HG03108 (cell line): ENCODE measurements around the gene EVA1B.

ENCODE experiments used
- ATAC-seq: cut with Tn5 transposase; IDR thresholded peaks from one replicate; pipeline ENCODE4 v1.9.1; 2021; ENCODE audit warnings: moderate library complexity; ENCODE audit not compliant: unreplicated experiment

The EVA1B gene

DNA sequence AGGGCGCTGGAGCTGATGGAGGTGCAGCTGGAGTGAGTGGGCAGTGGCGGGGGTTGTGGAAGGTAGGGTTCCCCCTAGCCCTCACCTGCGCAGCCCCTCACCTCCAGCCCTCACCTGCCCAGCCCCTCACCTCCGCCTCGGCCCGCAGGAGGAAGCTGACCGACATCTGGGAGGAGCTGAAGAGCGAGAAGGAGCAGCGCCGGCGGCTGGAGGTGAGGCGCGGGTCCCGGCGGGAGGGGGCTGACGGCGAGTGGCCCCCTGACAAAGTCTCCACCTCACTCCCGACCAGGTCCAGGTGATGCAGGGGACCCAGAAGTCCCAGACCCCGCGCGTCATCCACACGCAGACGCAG, 2.7 kb downstream of the EVA1B start:
- no peak for ATAC-seq

- no peak for ATAC-seq
Measured at GRCh38 chr1:36320291-36320761, 3.1 kb downstream of the EVA1B start.

- ATAC-seq = no peak
Measured at GRCh38 chr1:36309397-36309796, 14.0 kb downstream of the EVA1B start.

GRCh38 chr1:36307601-36308330, 15.7 kb downstream of the EVA1B start:
- ATAC-seq = no peak

DNA sequence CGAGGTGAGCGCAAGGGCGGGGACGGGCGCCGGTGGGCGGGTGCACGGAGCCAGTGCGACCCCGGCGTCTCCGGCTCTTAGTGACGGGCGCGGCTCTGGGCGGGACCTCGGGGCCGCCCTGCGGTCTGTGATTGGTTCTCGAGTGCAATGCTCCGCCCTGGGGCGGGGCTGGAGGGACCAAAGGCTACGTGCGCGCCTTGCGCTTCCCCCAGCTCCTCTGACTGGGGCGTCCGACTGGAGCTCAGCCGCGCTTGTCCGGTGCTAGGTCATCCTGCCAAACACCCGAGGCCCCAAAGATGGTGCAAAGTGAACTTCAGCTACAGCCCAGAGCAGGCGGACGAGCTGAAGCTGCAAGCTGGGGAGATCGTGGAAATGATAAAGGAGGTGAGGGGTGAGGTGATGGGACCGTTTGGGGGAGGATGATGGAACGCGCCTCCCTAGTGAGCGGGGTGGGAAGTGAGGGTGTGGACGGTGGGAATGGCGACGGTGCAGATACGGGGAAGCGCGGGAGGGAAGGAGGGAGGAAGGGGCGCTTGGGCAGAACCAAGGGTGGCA, 16.5 kb downstream of the EVA1B start:
- peak; percentile 95 for ATAC-seq

DNA sequence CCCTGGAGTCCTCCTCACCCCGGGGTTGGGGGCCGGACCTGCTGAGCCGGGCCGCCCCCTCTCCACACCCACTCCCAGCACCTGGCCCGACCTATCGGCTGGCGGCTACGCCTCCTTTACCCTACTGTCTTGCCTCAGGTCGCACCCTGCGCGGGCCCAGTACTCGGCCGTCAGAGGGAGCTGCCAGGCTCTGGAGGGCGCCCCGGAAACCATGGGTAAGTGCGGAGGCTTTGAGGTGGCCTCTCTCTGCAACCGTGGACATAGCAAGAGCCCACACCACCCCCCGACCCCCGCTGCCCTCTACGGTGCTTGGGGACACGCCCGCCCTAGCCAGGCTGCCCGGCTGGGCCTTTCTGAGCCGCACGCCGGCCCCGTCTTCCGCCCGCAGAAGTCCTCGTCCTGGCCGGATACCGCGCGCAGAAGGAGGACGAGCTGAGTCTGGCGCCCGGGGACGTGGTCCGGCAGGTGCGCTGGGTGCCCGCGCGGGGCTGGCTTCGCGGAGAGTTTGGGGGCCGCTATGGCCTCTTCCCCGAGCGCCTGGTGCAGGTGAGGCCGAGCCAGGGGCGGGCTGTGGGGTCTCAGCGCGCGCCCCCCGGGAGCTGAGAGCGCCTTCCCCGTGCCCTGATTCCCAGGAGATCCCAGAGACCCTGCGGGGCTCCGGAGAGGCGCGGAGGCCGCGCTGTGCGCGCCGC, 17.1 kb downstream of the EVA1B start, which contains the start of gene SH3D21:
SH3D21 (plus strand) TSS at position 159 of the 692 bp plus-strand sequence; CDS start at position 212, 53 bp downstream.
- ATAC-seq = peak; percentile 26

- ATAC-seq = no peak
Measured at GRCh38 chr1:36305915-36306209, 17.6 kb downstream of the EVA1B start.

DNA sequence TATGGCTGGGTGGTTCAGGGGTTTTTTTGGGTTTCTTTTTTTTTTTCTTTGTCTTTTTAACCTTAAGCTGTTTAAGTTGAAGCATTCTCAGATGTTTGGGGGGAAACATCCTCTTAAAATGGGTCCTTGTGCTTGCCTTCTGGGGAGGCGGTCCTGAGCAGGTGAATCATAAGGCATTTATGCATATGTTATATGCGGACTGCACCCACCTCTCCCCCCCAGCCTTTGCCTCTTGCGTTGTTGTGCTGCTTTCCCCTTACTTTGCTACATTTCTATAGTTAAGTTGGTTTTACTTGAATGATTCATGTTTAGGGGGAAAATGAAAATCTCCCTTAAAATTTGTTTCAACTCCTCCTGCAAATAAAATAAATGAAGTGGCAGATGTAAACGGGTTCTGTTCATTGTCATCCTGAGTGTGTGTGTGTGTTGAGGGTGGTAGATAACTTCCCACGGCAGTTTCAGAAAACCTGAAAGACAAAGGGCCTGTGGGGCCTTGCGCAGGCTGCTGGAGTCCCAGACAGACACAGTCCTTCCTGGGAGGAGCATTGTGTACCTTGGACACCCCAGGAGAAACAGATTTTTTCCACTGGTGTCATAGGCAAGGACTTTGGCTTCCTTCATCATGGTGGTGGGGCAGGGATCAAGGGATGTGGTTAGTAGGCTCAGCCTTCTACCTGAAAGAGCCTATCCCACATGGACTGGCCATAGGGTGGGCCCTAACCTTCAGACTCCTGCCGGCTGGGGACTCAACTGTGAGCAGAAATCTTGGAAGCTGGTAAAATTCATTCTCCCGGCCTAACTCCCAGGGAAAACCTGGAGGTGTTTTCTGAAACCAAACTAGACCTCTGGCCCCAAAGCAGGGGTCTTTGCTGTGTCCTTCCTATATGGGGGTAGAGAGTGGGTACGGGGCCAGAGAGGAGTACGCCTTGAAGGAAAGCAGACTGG, 18.2 kb downstream of the EVA1B start:
- no peak for ATAC-seq

DNA sequence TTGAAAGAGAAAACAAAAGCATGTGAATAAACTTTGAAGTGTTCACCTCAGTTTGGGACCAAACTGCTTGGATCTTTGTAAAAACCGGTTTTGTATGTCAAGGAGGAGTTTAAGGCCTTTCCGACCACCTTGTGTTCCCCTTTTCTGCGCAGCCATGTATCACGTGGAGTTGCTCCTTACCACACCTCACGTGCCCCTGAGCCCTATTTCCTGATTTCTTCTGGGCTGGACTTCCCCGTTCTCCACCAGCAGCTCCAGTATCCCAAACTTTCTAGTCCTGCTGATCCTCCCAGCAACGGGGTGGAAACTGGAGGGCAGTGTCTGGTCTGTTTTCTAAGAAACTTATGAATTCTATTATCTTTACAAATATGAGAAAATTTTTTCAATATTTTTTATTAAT, 18.9 kb downstream of the EVA1B start:
- no peak for ATAC-seq

- no peak for ATAC-seq
Measured at GRCh38 chr1:36303650-36304360, 19.6 kb downstream of the EVA1B start.

- ATAC-seq = no peak
Measured at GRCh38 chr1:36303244-36303643, 20.2 kb downstream of the EVA1B start.

DNA sequence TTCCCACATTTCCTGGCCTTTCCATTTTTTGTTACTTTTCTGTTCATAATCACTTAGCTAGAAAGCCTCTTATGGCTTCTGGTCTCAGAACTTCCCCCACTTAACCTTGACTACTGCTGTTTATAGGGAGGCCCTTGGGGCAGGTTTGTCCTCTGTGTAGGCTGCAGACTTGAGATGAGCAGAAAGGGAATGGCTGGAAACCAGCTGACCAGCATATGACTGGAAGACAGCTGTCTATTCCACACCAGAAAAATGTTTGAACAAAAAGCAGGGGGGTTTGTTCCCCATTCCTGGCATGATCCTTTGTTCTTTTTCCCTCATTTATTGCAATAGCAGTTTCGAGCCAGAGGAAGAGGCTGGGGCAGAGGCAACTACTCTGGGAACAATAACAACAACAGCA, 22.2 kb downstream of the EVA1B start:
- ATAC-seq = no peak

GRCh38 chr1:36300526-36300925, 22.9 kb downstream of the EVA1B start:
- no peak for ATAC-seq

DNA sequence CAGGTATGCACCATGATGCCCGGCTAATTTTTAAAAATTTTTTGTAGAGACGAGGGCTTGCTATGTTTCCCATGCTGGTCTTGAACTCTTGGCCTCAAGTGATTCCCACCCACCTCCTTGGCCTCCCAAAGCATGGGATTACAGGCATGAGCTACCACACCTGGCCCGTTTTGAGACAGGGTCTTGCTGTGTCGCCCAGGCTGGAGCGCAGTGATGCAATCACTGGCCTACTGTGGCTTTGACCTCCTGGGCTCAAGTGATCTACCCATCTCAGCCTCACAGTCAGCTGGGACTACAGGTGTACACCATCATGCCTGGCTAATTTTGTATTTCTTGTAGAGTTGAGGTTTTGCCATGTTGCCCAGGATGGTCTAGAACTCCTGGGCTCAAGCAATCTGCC, 24.8 kb downstream of the EVA1B start:
- no peak for ATAC-seq

- ATAC-seq = no peak
Measured at GRCh38 chr1:36297062-36297461, 26.4 kb downstream of the EVA1B start.

DNA sequence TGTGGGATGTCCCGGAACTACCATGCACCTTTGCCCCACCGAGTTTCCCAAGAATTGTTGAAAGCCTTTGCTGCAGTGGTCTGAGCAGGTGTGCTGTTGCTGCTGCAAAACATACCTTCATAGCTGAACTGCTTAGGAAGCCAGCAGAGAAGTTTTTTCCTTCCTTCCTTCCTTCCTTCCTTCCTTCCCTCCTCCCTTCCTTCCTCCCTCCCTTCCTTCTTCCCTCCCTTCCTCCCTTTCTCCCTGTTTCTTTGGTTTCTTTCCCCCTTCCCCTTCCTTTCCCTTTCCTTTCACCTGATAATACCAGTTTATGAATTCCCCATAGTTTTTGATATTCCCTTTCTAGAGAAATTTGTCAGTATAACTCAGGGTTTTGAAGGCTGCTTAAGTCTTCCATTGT, 28.1 kb downstream of the EVA1B start:
- no peak for ATAC-seq

- ATAC-seq = no peak
Measured at GRCh38 chr1:36287595-36287994, 35.9 kb downstream of the EVA1B start.

GRCh38 chr1:36286802-36287201, 36.6 kb downstream of the EVA1B start:
- no peak for ATAC-seq

- ATAC-seq = no peak
Measured at GRCh38 chr1:36285443-36286101, 37.9 kb downstream of the EVA1B start.

- ATAC-seq = no peak
Measured at GRCh38 chr1:36284517-36284916, 38.9 kb downstream of the EVA1B start.
